ENCODE measurements around the gene LRRC75A. TPM values are rescaled to one million over a fixed set of nuclear protein-coding genes. Genes with fewer than 3 reads are reported as not detected.
A peak's percentile ranks its signal among the peaks of the same experiment; 100 is the strongest.
"Not testable (repeated sequence)": the region's sequence is repeated elsewhere in the genome, so short reads cannot be mapped to it uniquely, and the experiment has no call there.

The LRRC75A gene, protein sequence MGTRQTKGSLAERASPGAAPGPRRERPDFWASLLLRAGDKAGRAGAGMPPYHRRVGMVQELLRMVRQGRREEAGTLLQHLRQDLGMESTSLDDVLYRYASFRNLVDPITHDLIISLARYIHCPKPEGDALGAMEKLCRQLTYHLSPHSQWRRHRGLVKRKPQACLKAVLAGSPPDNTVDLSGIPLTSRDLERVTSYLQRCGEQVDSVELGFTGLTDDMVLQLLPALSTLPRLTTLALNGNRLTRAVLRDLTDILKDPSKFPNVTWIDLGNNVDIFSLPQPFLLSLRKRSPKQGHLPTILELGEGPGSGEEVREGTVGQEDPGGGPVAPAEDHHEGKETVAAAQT
- total RNA-seq = 1 to 10 TPM; 1.5 to 3.3 (median 1.6) TPM

DNA sequence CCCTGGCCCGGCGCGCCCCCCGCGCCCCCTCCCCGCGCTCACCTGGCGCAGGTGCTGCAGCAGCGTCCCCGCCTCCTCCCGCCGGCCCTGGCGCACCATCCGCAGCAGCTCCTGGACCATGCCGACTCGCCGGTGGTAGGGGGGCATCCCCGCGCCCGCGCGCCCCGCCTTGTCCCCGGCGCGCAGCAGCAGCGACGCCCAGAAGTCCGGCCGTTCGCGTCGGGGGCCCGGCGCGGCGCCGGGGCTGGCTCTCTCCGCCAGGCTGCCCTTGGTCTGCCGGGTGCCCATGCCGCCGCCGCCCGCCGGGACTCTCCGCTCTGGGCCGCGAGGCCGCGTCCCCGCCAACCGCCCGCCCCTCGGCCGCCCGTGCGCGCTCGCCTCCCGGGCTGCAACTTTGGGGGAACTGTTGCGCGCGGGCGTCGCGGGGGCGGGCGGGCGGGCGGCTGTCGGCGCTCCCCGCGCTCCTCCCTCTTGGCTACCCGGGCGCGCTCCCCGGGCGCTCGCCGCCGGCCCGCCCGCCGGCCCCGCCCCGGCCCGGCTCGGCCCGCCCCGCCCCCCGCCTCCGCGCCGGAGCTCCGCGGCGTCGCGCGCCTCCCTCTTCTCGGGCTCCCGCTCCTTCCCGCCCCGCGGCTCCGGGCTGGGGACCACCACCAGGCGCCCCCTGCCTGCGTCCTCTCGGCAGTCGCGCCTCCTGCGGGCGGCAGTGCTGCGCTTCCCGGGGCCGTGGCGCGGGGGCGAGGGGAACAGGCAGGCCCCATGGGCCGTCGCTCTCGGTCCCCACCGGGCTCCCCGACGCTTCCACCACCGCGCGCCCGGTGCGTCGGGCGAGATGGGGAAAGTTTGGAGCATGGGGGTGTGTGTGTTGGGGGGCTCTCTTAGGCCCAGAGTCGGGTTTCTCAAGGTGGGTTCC is at the start of gene LRRC75A:
Gene LRRC75A, minus strand, starts transcription at position 491 of the 910 bp plus-strand sequence. Its CDS starts 203 bp downstream, at position 288.
- intact Hi-C loops (cut with DNase I; ENCODE audit: low total_unique reads) = no loop called here
- Histone ChIP-seq H3K9me3 (no peaks in the 10 kb centered on the region), H3K36me3 (no peaks in the 10 kb centered on the region), H3K4me1 (no peaks in the 10 kb centered on the region), H3K4me3 (peak within 1 kb of the TSS; percentile 49 to 77 (median 60)), H3K27me3 (no peaks in the 10 kb centered on the region), H3K27ac (no peak within 1 kb of the TSS)
- TF ChIP-seq POLR2A (IDR thresholded peaks at IDR 0.05) = no peak
- TF ChIP-seq, protein P1, sequence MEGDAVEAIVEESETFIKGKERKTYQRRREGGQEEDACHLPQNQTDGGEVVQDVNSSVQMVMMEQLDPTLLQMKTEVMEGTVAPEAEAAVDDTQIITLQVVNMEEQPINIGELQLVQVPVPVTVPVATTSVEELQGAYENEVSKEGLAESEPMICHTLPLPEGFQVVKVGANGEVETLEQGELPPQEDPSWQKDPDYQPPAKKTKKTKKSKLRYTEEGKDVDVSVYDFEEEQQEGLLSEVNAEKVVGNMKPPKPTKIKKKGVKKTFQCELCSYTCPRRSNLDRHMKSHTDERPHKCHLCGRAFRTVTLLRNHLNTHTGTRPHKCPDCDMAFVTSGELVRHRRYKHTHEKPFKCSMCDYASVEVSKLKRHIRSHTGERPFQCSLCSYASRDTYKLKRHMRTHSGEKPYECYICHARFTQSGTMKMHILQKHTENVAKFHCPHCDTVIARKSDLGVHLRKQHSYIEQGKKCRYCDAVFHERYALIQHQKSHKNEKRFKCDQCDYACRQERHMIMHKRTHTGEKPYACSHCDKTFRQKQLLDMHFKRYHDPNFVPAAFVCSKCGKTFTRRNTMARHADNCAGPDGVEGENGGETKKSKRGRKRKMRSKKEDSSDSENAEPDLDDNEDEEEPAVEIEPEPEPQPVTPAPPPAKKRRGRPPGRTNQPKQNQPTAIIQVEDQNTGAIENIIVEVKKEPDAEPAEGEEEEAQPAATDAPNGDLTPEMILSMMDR (IDR thresholded peaks at IDR 0.05) = no peak
- no peak for TF ChIP-seq POLR2AphosphoS5 (IDR thresholded peaks at IDR 0.05)
- no peak for DNase-seq (ENCODE audit: low spot score in 2 of 2)

DNA sequence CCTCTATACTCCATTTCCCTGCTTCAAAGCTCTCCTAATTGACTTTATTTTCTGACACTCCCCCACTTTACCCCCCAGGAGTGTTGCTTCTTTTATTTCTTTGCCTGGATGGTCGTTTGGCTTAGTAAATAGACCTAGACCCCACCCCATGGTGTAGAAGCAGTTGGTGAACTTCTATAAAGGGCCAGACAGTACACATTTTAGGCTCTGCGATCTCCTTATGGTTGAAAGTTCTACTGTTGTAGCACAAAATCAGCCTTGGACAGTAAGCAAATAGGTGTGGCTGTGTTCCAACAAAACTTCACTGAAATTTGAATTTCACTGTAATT is 45.1 kb upstream of the LRRC75A start:
- TF ChIP-seq POLR2AphosphoS5 (IDR thresholded peaks at IDR 0.05) (no peak), POLR2A (IDR thresholded peaks at IDR 0.05) (no peak)
- TF ChIP-seq, protein P1 (IDR thresholded peaks at IDR 0.05) = no peak
- intact Hi-C loops (cut with DNase I; ENCODE audit: low total_unique reads) = no loop called here
- H3K36me3 ChIP-seq = no peaks in the 10 kb centered on the region
- no peaks in the 10 kb centered on the region for H3K9me3 ChIP-seq
- no peaks in the 10 kb centered on the region for H3K4me1 ChIP-seq
- no peak for DNase-seq (ENCODE audit: low spot score in 2 of 2)
- no peaks in the 10 kb centered on the region for H3K27me3 ChIP-seq
- peak overlapping the region; percentile 1 to 16 for H3K27ac ChIP-seq
- no peak overlapping the region for H3K4me3 ChIP-seq

DNA sequence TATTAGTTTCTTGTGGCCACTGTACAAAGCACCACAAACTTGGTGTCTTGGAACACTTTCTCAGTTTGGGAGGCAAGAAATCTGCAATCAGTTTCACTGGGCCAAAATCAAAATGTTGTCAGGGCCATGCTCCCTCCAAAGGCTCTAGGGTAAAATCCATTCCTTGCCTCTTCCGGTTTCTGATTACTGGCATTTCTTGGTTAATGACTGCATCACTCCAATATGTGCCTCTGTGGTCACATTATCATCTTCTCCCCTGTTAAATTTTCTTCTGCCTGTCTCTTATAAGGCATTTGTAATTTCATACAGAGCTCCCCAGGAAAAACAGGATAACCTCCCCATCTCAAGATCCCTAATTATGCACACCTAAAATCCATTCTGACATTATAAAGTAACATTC is 42.2 kb upstream of the LRRC75A start:
- H3K9me3 ChIP-seq = no peaks in the 10 kb centered on the region
- H3K4me1 ChIP-seq = no peaks in the 10 kb centered on the region
- TF ChIP-seq, protein P1 (IDR thresholded peaks at IDR 0.05) = no peak
- TF ChIP-seq POLR2A (IDR thresholded peaks at IDR 0.05) = no peak
- TF ChIP-seq POLR2AphosphoS5 (IDR thresholded peaks at IDR 0.05) = no peak
- no peak overlapping the region for H3K27ac ChIP-seq
- H3K36me3 ChIP-seq = no peaks in the 10 kb centered on the region
- H3K4me3 ChIP-seq = no peak overlapping the region
- no peaks in the 10 kb centered on the region for H3K27me3 ChIP-seq
- intact Hi-C loops (cut with DNase I; ENCODE audit: low total_unique reads) = no loop called here
- no peak for DNase-seq (ENCODE audit: low spot score in 2 of 2)

DNA sequence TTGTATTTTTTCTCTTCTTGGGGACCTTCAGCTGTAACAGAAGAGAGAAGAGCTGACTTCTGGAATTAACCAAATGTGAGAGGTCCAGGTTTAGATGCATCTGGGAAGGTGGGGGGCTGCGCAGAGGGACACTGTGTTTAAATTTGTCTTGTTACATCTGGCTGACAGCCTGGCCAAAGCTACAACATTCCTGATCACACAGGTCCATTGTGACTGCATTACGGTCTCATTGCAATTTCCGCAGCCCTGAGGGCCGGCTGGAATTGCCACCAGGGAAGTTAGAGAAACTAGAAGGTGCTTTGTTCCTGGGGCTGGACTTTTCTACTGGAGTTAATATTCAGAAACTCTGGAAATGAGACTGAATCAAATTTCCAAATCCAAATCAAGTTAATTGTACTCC is 37.9 kb upstream of the LRRC75A start:
- H3K4me3 ChIP-seq = no peak overlapping the region
- H3K4me1 ChIP-seq = no peaks in the 10 kb centered on the region
- no peaks in the 10 kb centered on the region for H3K9me3 ChIP-seq
- intact Hi-C loops (cut with DNase I; ENCODE audit: low total_unique reads) = no loop called here
- H3K27ac ChIP-seq = no peak overlapping the region
- H3K36me3 ChIP-seq = no peaks in the 10 kb centered on the region
- TF ChIP-seq, protein P1 (IDR thresholded peaks at IDR 0.05) = no peak
- TF ChIP-seq POLR2AphosphoS5 (IDR thresholded peaks at IDR 0.05) (no peak), POLR2A (IDR thresholded peaks at IDR 0.05) (no peak)
- no peak for DNase-seq (ENCODE audit: low spot score in 2 of 2)
- H3K27me3 ChIP-seq = no peaks in the 10 kb centered on the region

DNA sequence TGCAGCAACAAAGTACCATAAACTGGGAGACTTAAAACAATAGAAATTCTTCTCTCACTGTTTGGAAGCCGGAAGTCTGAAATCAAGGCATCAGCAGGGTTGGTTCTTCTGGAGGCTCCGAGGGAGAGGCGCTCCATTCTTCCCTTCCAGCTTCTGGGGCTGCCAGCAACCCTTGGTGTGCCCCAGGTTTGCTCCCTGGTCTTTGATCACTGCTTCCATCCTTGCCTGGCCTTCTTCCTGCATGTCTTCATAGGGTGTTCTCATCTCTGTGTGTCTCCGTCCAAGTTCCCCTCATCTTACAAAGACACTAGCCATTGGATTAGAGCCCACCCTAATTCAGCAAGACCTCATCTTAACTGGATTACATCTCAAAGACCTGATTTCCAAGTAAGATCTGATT is 35.3 kb upstream of the LRRC75A start:
- no peaks in the 10 kb centered on the region for H3K36me3 ChIP-seq
- no peaks in the 10 kb centered on the region for H3K27me3 ChIP-seq
- TF ChIP-seq POLR2A (IDR thresholded peaks at IDR 0.05) (no peak), POLR2AphosphoS5 (IDR thresholded peaks at IDR 0.05) (no peak)
- TF ChIP-seq, protein P1 (IDR thresholded peaks at IDR 0.05) = no peak
- no peak for DNase-seq (ENCODE audit: low spot score in 2 of 2)
- H3K4me3 ChIP-seq = no peak overlapping the region
- no peak overlapping the region for H3K27ac ChIP-seq
- H3K4me1 ChIP-seq = no peaks in the 10 kb centered on the region
- intact Hi-C loops (cut with DNase I; ENCODE audit: low total_unique reads) = no loop called here
- H3K9me3 ChIP-seq = no peaks in the 10 kb centered on the region

DNA sequence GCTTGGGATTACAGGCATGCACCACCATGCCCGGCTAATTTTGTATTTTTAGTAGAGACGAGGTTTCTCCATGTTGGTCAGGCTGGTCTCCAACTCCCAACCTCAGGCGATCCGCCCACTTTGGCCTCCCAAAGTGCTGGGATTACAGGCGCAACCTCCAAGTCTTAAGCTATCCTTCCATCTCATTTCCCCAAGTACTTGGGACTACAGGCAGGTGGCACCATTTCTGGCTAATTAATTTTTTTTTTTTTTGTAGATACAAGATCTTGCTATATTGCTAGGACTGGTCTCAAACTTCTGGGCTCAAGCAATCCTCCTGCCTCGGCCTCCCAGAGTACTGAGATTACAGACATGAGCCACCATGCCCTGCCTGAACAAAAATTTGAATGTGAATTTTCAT is 33.6 kb upstream of the LRRC75A start:
- intact Hi-C loops (cut with DNase I; ENCODE audit: low total_unique reads); DNase-seq (ENCODE audit: low spot score in 2 of 2); H3K36me3 ChIP-seq; H3K4me1 ChIP-seq; H3K4me3 ChIP-seq; H3K27me3 ChIP-seq; H3K9me3 ChIP-seq; H3K27ac ChIP-seq: not testable (repeated sequence)
